Activated naive CD8-positive, alpha-beta T cell (primary cell): ENCODE measurements around the gene MREG.

Experiments used
- H3K27ac Mint-ChIP-seq: one replicate; pipeline ENCODE4 v1.8.0; 2021; ENCODE audit warnings: mixed read lengths
- H3K27me3 Mint-ChIP-seq: one replicate; pipeline ENCODE4 v1.8.0; 2021; ENCODE audit warnings: mixed read lengths
- H3K36me3 Mint-ChIP-seq: one replicate; pipeline ENCODE4 v1.8.0; 2021; ENCODE audit warnings: mixed read lengths
- H3K4me1 Mint-ChIP-seq: one replicate; pipeline ENCODE4 v1.8.0; 2021; ENCODE audit warnings: low read depth, mixed read lengths
- H3K4me3 Mint-ChIP-seq: one replicate; pipeline ENCODE4 v1.8.0; 2021; ENCODE audit warnings: mild to moderate bottlenecking, mixed read lengths
- H3K9me3 Mint-ChIP-seq: one replicate; pipeline ENCODE4 v1.8.0; 2021; ENCODE audit warnings: low read depth, mixed read lengths

MREG gene

GRCh38 chr2:216031960-216032689 is 18.8 kb upstream of the MREG start:
- peaks cover 2% of the 10 kb centered on the region for H3K36me3 Mint-ChIP-seq
- peak overlapping the region; percentile 72 for H3K4me3 Mint-ChIP-seq
- H3K9me3 Mint-ChIP-seq, result no peaks in the 10 kb centered on the region
- peak overlapping the region; percentile 95 for H3K27ac Mint-ChIP-seq
- H3K27me3 Mint-ChIP-seq, result no peaks in the 10 kb centered on the region
- peaks cover 26% of the 10 kb centered on the region for H3K4me1 Mint-ChIP-seq

- Mint-ChIP-seq H3K9me3 (no peaks in the 10 kb centered on the region), H3K27me3 (no peaks in the 10 kb centered on the region), H3K27ac (no peak overlapping the region), H3K4me3 (no peak overlapping the region), H3K4me1 (peaks cover 26% of the 10 kb centered on the region), H3K36me3 (peaks cover 3% of the 10 kb centered on the region)
These were observed 16.9 kb upstream of the MREG start for GRCh38 chr2:216030216-216030615.

- Mint-ChIP-seq H3K9me3 (no peaks in the 10 kb centered on the region), H3K4me3 (no peak overlapping the region), H3K27me3 (no peaks in the 10 kb centered on the region), H3K4me1 (peaks cover 26% of the 10 kb centered on the region), H3K36me3 (peaks cover 6% of the 10 kb centered on the region), H3K27ac (peak overlapping the region; percentile 10)
These were observed 16.2 kb upstream of the MREG start for GRCh38 chr2:216029416-216030129.

- H3K4me3 Mint-ChIP-seq, result no peak overlapping the region
- no peaks in the 10 kb centered on the region for H3K4me1 Mint-ChIP-seq
- H3K9me3 Mint-ChIP-seq, result no peaks in the 10 kb centered on the region
- H3K27me3 Mint-ChIP-seq, result no peaks in the 10 kb centered on the region
- H3K27ac Mint-ChIP-seq, result no peak overlapping the region
- H3K36me3 Mint-ChIP-seq, result peaks cover 3% of the 10 kb centered on the region
These were observed 11.5 kb upstream of the MREG start for GRCh38 chr2:216024779-216025336.

- no peaks in the 10 kb centered on the region for H3K9me3 Mint-ChIP-seq
- no peak overlapping the region for H3K27ac Mint-ChIP-seq
- H3K27me3 Mint-ChIP-seq, result no peaks in the 10 kb centered on the region
- H3K36me3 Mint-ChIP-seq, result peaks cover 6% of the 10 kb centered on the region
- no peak overlapping the region for H3K4me3 Mint-ChIP-seq
- no peaks in the 10 kb centered on the region for H3K4me1 Mint-ChIP-seq
These were observed 9.8 kb upstream of the MREG start for GRCh38 chr2:216023055-216023648.

GRCh38 chr2:216021768-216022565 is 8.6 kb upstream of the MREG start:
- Mint-ChIP-seq H3K4me1 (peaks cover 6% of the 10 kb centered on the region), H3K9me3 (no peaks in the 10 kb centered on the region), H3K27ac (no peak overlapping the region), H3K27me3 (no peaks in the 10 kb centered on the region), H3K4me3 (no peak overlapping the region), H3K36me3 (peaks cover 6% of the 10 kb centered on the region)

- Mint-ChIP-seq H3K27me3 (no peaks in the 10 kb centered on the region), H3K4me1 (peaks cover 33% of the 10 kb centered on the region), H3K27ac (no peak overlapping the region), H3K9me3 (no peaks in the 10 kb centered on the region), H3K4me3 (no peak overlapping the region), H3K36me3 (peaks cover 3% of the 10 kb centered on the region)
These were observed 5.4 kb upstream of the MREG start for GRCh38 chr2:216018709-216019108.

- peak overlapping the region; percentile 20 for H3K4me3 Mint-ChIP-seq
- peaks cover 38% of the 10 kb centered on the region for H3K4me1 Mint-ChIP-seq
- H3K27me3 Mint-ChIP-seq, result no peaks in the 10 kb centered on the region
- H3K9me3 Mint-ChIP-seq, result no peaks in the 10 kb centered on the region
- H3K36me3 Mint-ChIP-seq, result peaks cover 3% of the 10 kb centered on the region
- H3K27ac Mint-ChIP-seq, result no peak overlapping the region
These were observed 4.0 kb upstream of the MREG start for GRCh38 chr2:216017365-216017764.

- Mint-ChIP-seq H3K36me3 (peaks cover 3% of the 10 kb centered on the region), H3K9me3 (no peaks in the 10 kb centered on the region), H3K4me1 (peaks cover 43% of the 10 kb centered on the region), H3K27ac (peak overlapping the region; percentile 88), H3K27me3 (no peaks in the 10 kb centered on the region), H3K4me3 (no peak overlapping the region)
These were observed 3.2 kb upstream of the MREG start for GRCh38 chr2:216016581-216016980.

GRCh38 chr2:216015722-216016464 is 2.5 kb upstream of the MREG start:
- H3K4me1 Mint-ChIP-seq, result peaks cover 46% of the 10 kb centered on the region
- peak overlapping the region; percentile 88 for H3K27ac Mint-ChIP-seq
- peaks cover 3% of the 10 kb centered on the region for H3K36me3 Mint-ChIP-seq
- H3K4me3 Mint-ChIP-seq, result peak overlapping the region; percentile 66
- no peaks in the 10 kb centered on the region for H3K27me3 Mint-ChIP-seq
- H3K9me3 Mint-ChIP-seq, result no peaks in the 10 kb centered on the region

GRCh38 chr2:216014986-216015385 is 1.6 kb upstream of the MREG start:
- no peaks in the 10 kb centered on the region for H3K9me3 Mint-ChIP-seq
- H3K27me3 Mint-ChIP-seq, result no peaks in the 10 kb centered on the region
- H3K4me3 Mint-ChIP-seq, result peak overlapping the region; percentile 10
- H3K36me3 Mint-ChIP-seq, result peaks cover 3% of the 10 kb centered on the region
- no peak overlapping the region for H3K27ac Mint-ChIP-seq
- peaks cover 46% of the 10 kb centered on the region for H3K4me1 Mint-ChIP-seq

GRCh38 chr2:216014006-216014405 is 655 bp upstream of the MREG start:
- H3K4me1 Mint-ChIP-seq, result peaks cover 46% of the 10 kb centered on the region
- H3K27me3 Mint-ChIP-seq, result no peaks in the 10 kb centered on the region
- H3K9me3 Mint-ChIP-seq, result no peaks in the 10 kb centered on the region
- H3K27ac Mint-ChIP-seq, result peak overlapping the region; percentile 16
- peaks cover 3% of the 10 kb centered on the region for H3K36me3 Mint-ChIP-seq
- H3K4me3 Mint-ChIP-seq, result peak overlapping the region; percentile 80

GRCh38 chr2:216012830-216013079 is 596 bp downstream of the MREG start:
- Mint-ChIP-seq H3K4me1 (peaks cover 46% of the 10 kb centered on the region), H3K27me3 (no peaks in the 10 kb centered on the region), H3K27ac (no peak overlapping the region)

GRCh38 chr2:216012133-216012829 is 1.1 kb downstream of the MREG start:
- no peaks in the 10 kb centered on the region for H3K36me3 Mint-ChIP-seq
- peaks cover 43% of the 10 kb centered on the region for H3K4me1 Mint-ChIP-seq
- no peaks in the 10 kb centered on the region for H3K9me3 Mint-ChIP-seq
- H3K27me3 Mint-ChIP-seq, result no peaks in the 10 kb centered on the region
- H3K27ac Mint-ChIP-seq, result no peak overlapping the region
- peak overlapping the region; percentile 87 for H3K4me3 Mint-ChIP-seq

More at GRCh38 chr2:216012830-216013079, 596 bp downstream of the MREG start:
- Mint-ChIP-seq H3K36me3 (no peaks in the 10 kb centered on the region), H3K9me3 (no peaks in the 10 kb centered on the region), H3K4me3 (peak overlapping the region; percentile 87)
